ENCODE results near the gene KRTAP1-3.
"Not testable (repeated sequence)": the region's sequence is repeated elsewhere in the genome, so short reads cannot be mapped to it uniquely, and the experiment has no call there.

The KRTAP1-3 gene

GRCh38 chr17:41063449-41063848 lies 28.8 kb upstream of the KRTAP1-3 start:
- no peaks in the 10 kb centered on the region for H3K27me3 ChIP-seq (ENCODE audit: low read length)
- no peaks in the 10 kb centered on the region for H3K79me2 ChIP-seq (ENCODE audit: insufficient read depth, low read length)
- no peaks in the 10 kb centered on the region for H3K36me3 ChIP-seq (ENCODE audit: low read length)
- H3K9ac ChIP-seq (ENCODE audit: low read length), result no peak overlapping the region
- TF ChIP-seq EZH2phosphoT487 (conservative IDR thresholded peaks at IDR 0.05; ENCODE audit: low read length), result no peak
- TF ChIP-seq, protein P1, sequence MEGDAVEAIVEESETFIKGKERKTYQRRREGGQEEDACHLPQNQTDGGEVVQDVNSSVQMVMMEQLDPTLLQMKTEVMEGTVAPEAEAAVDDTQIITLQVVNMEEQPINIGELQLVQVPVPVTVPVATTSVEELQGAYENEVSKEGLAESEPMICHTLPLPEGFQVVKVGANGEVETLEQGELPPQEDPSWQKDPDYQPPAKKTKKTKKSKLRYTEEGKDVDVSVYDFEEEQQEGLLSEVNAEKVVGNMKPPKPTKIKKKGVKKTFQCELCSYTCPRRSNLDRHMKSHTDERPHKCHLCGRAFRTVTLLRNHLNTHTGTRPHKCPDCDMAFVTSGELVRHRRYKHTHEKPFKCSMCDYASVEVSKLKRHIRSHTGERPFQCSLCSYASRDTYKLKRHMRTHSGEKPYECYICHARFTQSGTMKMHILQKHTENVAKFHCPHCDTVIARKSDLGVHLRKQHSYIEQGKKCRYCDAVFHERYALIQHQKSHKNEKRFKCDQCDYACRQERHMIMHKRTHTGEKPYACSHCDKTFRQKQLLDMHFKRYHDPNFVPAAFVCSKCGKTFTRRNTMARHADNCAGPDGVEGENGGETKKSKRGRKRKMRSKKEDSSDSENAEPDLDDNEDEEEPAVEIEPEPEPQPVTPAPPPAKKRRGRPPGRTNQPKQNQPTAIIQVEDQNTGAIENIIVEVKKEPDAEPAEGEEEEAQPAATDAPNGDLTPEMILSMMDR (IDR thresholded peaks at IDR 0.05; ENCODE audit: insufficient read depth, low read length, poor library complexity, severe bottlenecking), result no peak
- no peaks in the 10 kb centered on the region for H3F3A ChIP-seq (ENCODE audit: insufficient read depth)
- H3K9me3 ChIP-seq (ENCODE audit: insufficient read depth, low read length), result no peaks in the 10 kb centered on the region
- no peaks in the 10 kb centered on the region for H4K20me1 ChIP-seq (ENCODE audit: low read depth, low read length)
- no peak overlapping the region for H3K4me3 ChIP-seq (ENCODE audit: insufficient read depth, low read length, poor library complexity, severe bottlenecking)
- no peak overlapping the region for H3K4me2 ChIP-seq (ENCODE audit: low read depth, low read length, poor library complexity, severe bottlenecking)
- H3K27ac ChIP-seq (ENCODE audit: low read depth, low read length), result no peak overlapping the region
- H2AFZ ChIP-seq (ENCODE audit: low read depth, low read length, severe bottlenecking), result no peak overlapping the region
- H3K9me2 ChIP-seq (replicated peaks; ENCODE audit: insufficient read depth, low read length), result no peaks in the 10 kb centered on the region

- Histone ChIP-seq H4K20me1 (ENCODE audit: low read depth, low read length) (no peaks in the 10 kb centered on the region), H3K9me2 (replicated peaks; ENCODE audit: insufficient read depth, low read length) (no peaks in the 10 kb centered on the region), H3K79me2 (ENCODE audit: insufficient read depth, low read length) (no peaks in the 10 kb centered on the region), H3K9ac (ENCODE audit: low read length) (no peak overlapping the region), H3K4me2 (ENCODE audit: low read depth, low read length, poor library complexity, severe bottlenecking) (no peak overlapping the region), H3F3A (ENCODE audit: insufficient read depth) (no peaks in the 10 kb centered on the region), H3K27ac (ENCODE audit: low read depth, low read length) (no peak overlapping the region), H3K27me3 (ENCODE audit: low read length) (no peaks in the 10 kb centered on the region), H3K9me3 (ENCODE audit: insufficient read depth, low read length) (no peaks in the 10 kb centered on the region), H3K36me3 (ENCODE audit: low read length) (no peaks in the 10 kb centered on the region), H2AFZ (ENCODE audit: low read depth, low read length, severe bottlenecking) (no peak overlapping the region), H3K4me3 (ENCODE audit: insufficient read depth, low read length, poor library complexity, severe bottlenecking) (no peak overlapping the region)
- no peak for TF ChIP-seq EZH2phosphoT487 (conservative IDR thresholded peaks at IDR 0.05; ENCODE audit: low read length)
- TF ChIP-seq, protein P1 (IDR thresholded peaks at IDR 0.05; ENCODE audit: insufficient read depth, low read length, poor library complexity, severe bottlenecking), result no peak
These were observed 27.3 kb upstream of the KRTAP1-3 start for GRCh38 chr17:41061964-41062363.

GRCh38 chr17:41060052-41060604 lies 25.5 kb upstream of the KRTAP1-3 start, which contains the start of gene KRTAP2-3:
Gene KRTAP2-3 (minus strand): TSS chr17:41060114. CDS start chr17:41060050, 64 bp downstream.
- Histone ChIP-seq H3K36me3 (ENCODE audit: low read length) (no peaks in the 10 kb centered on the region), H3K9me3 (ENCODE audit: insufficient read depth, low read length) (no peaks in the 10 kb centered on the region), H3K79me2 (ENCODE audit: insufficient read depth, low read length) (no peaks in the 10 kb centered on the region), H3K27ac (ENCODE audit: low read depth, low read length) (no peak within 1 kb of the TSS), H3K4me3 (ENCODE audit: insufficient read depth, low read length, poor library complexity, severe bottlenecking) (no peak within 1 kb of the TSS), H2AFZ (ENCODE audit: low read depth, low read length, severe bottlenecking) (no peak within 1 kb of the TSS), H3F3A (ENCODE audit: insufficient read depth) (no peaks in the 10 kb centered on the region), H3K9me2 (replicated peaks; ENCODE audit: insufficient read depth, low read length) (no peaks in the 10 kb centered on the region), H3K27me3 (ENCODE audit: low read length) (no peaks in the 10 kb centered on the region), H4K20me1 (ENCODE audit: low read depth, low read length) (no peaks in the 10 kb centered on the region), H3K9ac (ENCODE audit: low read length) (no peak within 1 kb of the TSS), H3K4me2 (ENCODE audit: low read depth, low read length, poor library complexity, severe bottlenecking) (no peak within 1 kb of the TSS)
- TF ChIP-seq, protein P1 (IDR thresholded peaks at IDR 0.05; ENCODE audit: insufficient read depth, low read length, poor library complexity, severe bottlenecking), result no peak
- no peak for TF ChIP-seq EZH2phosphoT487 (conservative IDR thresholded peaks at IDR 0.05; ENCODE audit: low read length)

DNA sequence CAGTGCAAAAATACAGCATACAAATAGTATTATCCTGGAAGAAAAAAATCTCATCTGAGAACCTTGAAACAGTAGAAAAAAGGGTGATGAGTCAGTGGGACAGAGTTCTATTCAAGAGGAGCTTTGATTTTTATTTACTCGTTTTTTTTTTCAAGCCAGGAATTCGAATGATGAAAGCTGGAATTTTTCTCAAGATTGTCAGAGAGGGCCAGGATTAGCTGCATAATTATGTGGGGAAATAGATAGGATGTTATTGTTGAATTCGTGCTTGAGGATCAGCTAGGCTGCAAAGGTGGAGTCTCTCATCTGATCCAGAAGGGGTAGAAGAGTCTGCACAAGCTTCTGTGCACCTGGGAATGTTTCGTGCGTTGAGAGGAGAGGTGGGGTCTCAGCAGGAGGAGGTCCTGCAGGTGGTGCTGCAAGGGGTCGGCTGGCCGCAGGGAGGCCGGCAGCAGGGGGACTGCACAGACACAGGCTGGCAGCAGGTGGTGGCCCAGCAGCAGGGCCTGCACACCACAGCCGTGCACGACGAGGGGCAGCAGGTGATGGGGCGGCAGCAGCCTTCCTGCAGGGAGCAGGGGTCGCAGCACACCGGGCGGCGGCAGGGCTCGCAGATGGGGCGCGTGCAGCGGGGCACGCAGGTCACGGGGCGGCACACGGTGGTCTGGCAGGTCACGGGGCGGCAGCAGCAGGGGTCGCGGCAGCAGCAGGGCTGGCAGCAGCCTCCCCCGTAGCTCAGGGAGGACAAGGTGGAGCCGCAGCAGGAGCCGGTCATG lies 24.8 kb upstream of the KRTAP1-3 start:
- not testable (repeated sequence) for H2AFZ ChIP-seq (ENCODE audit: low read depth, low read length, severe bottlenecking); H3K9ac ChIP-seq (ENCODE audit: low read length); H3K4me2 ChIP-seq (ENCODE audit: low read depth, low read length, poor library complexity, severe bottlenecking); H4K20me1 ChIP-seq (ENCODE audit: low read depth, low read length); H3K9me2 ChIP-seq (replicated peaks; ENCODE audit: insufficient read depth, low read length); H3F3A ChIP-seq (ENCODE audit: insufficient read depth); H3K9me3 ChIP-seq (ENCODE audit: insufficient read depth, low read length); H3K36me3 ChIP-seq (ENCODE audit: low read length); H3K4me3 ChIP-seq (ENCODE audit: insufficient read depth, low read length, poor library complexity, severe bottlenecking); H3K27ac ChIP-seq (ENCODE audit: low read depth, low read length); H3K27me3 ChIP-seq (ENCODE audit: low read length); H3K79me2 ChIP-seq (ENCODE audit: insufficient read depth, low read length)
